ENCODE data around the gene AIDA.
"Not testable (repeated sequence)": the region's sequence is repeated elsewhere in the genome, so short reads cannot be mapped to it uniquely, and the experiment has no call there.

Gene AIDA

GRCh38 chr1:222711319-222712252 is 705 bp downstream of the AIDA start:
- peak; percentile 39 for DNase-seq (ENCODE audit: low read depth)

DNA sequence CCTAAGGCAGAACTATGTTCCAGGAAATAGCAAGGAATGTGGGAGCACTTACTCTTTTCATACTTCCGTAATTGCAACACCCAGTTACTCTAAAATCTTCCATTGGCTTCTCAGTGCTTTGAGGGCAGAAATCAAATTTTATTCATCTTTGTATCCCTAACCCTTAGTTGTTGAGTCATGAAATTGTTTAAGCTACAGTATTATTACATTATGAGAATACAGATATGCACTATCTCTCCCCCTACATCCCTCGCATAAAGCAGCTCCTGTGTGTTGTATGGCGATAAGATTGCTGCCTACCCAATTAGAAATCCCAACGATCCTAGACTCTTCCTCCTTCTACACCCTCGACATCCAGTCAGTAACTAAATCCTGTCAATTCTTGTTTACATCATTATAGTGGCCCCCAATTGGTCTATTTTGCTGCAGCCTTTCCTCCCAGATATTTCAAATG is 2.6 kb downstream of the AIDA start:
- no peak for DNase-seq (ENCODE audit: low read depth)

- DNase-seq (ENCODE audit: low read depth): no peak
Observed at GRCh38 chr1:222706815-222707214, 5.5 kb downstream of the AIDA start.

GRCh38 chr1:222704260-222704659 is 8.0 kb downstream of the AIDA start:
- DNase-seq (ENCODE audit: low read depth): no peak

GRCh38 chr1:222702210-222702609 is 10.1 kb downstream of the AIDA start:
- no peak for DNase-seq (ENCODE audit: low read depth)

DNA sequence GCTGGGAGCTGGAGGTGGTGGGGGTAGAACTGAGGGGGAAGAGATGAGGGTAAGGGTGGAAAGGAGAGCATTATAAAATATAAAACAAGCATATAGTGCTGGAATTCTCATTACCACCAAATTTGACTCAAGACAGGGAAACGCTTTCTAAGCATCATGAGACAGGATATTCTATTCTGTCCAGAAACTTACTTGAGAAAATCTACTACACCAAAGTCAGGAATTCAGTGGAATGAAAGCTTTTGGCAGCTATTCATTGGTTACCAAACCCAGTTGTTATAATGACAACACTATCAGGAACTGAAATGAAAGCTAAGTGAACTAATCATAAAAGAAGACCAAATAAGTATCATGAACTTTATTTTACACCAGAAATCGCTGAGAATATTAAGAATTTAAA is 14.5 kb downstream of the AIDA start:
- DNase-seq (ENCODE audit: low read depth): no peak

- DNase-seq (ENCODE audit: low read depth): no peak
Observed at GRCh38 chr1:222697203-222697602, 15.1 kb downstream of the AIDA start.

- DNase-seq (ENCODE audit: low read depth): no peak
Observed at GRCh38 chr1:222696741-222697140, 15.6 kb downstream of the AIDA start.

- DNase-seq (ENCODE audit: low read depth): no peak
Observed at GRCh38 chr1:222694927-222695326, 17.4 kb downstream of the AIDA start.

DNA sequence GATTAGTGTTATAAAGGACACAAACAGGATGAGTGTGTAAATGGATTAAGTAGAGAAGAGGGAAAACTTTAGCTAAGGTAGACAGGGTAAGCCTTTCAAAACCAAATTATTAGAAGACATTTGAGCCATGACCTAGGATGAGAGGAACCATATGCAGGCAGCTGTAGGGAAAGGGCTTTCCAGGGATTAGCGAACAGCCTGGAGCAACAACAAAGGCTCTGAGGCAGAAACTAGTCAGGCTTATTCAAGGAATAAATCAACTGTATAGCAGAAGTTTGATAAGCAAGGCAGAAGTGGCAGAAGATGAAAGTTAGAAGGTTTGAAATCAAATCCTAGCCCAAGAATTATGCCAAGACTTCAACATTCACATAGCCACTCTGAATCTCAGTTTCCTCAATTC is 21.3 kb downstream of the AIDA start:
- no peak for DNase-seq (ENCODE audit: low read depth)

GRCh38 chr1:222680080-222680479 is 32.2 kb downstream of the AIDA start:
- DNase-seq (ENCODE audit: low read depth): no peak

GRCh38 chr1:222670110-222670509 is 42.2 kb downstream of the AIDA start:
- no peak for DNase-seq (ENCODE audit: low read depth)

GRCh38 chr1:222669107-222669506 is 43.2 kb downstream of the AIDA start:
- not testable (repeated sequence) for DNase-seq (ENCODE audit: low read depth)

- DNase-seq (ENCODE audit: low read depth): not testable (repeated sequence)
Observed at GRCh38 chr1:222668184-222668583, 44.1 kb downstream of the AIDA start.

DNA sequence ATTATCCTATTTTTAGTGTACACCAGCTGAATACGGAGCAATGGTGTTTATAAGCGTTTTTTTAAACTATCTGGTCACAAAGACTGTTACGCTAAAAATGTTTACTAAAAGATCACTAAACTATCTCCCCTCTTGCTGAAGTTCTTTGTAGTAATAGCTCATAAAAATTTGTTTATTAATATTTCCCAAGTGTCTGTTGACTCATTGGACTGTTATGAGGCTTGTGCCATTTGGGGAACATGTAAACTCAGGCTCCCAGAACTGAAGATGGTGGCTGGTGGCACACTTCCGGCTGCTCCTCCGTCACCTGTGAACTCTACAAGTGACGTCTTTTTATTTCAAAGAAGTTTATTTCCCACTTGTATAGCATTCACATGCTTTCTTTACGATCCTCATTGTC is 46.3 kb downstream of the AIDA start:
- DNase-seq (ENCODE audit: low read depth): no peak

- DNase-seq (ENCODE audit: low read depth): no peak
Observed at GRCh38 chr1:222663431-222663934, 48.8 kb downstream of the AIDA start.

- DNase-seq (ENCODE audit: low read depth): no peak
Observed at GRCh38 chr1:222657899-222658298, 54.4 kb downstream of the AIDA start.

DNA sequence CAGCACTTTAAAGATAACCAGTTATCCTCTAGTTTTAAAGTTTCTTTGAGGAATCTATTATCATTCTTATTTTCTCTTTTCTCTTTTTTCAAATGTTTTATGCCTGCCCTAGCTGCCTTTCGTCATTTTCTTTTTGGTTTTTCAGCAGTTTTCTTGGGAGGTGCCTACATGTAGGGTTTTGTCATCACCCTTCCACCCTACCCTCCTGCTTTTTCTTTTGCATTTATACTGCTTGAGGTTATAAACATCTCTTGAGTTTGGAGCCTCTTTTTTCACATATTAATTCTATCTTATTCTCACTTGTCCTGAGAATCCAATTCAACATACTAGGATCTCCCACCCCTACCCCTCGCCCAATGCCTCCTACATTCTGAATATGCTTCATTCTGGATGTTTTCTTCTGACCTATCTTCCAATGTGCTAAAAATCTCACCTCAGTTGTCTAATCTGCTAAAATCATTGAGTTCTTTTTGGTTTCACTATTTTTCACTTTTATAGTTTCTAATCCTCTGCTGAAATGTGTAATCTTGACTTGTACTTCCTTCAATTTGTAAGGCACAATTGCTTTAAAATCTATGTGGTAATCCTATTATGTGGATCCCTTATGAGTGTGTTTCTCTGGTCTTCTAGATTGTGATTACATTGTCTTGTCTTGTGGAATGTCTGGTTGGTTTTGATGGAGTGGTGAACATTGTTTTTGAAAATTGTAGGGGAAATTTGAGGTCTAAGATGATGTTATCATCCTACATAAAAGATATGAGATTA is 55.7 kb downstream of the AIDA start:
- no peak for DNase-seq (ENCODE audit: low read depth)

GRCh38 chr1:222654849-222655248 is 57.4 kb downstream of the AIDA start:
- DNase-seq (ENCODE audit: low read depth): peak; percentile 46

GRCh38 chr1:222653178-222653827 is 59.0 kb downstream of the AIDA start:
- DNase-seq (ENCODE audit: low read depth): no peak

GRCh38 chr1:222652676-222653075 is 59.6 kb downstream of the AIDA start:
- DNase-seq (ENCODE audit: low read depth): no peak

- DNase-seq (ENCODE audit: low read depth): no peak
Observed at GRCh38 chr1:222644636-222644980, 67.7 kb downstream of the AIDA start.

All from activated T-cell treated with anti-CD3 and anti-CD28 coated beads for 48 hours (primary cell).